ENCODE results near the gene GPR26. TPM values are rescaled to one million over a fixed set of nuclear protein-coding genes. Genes with fewer than 3 reads are reported as not detected.

Gene GPR26
- total and polyA plus RNA-seq, 2 of the 4 experiments (the other 2 are of a cell fraction): not detected

DNA sequence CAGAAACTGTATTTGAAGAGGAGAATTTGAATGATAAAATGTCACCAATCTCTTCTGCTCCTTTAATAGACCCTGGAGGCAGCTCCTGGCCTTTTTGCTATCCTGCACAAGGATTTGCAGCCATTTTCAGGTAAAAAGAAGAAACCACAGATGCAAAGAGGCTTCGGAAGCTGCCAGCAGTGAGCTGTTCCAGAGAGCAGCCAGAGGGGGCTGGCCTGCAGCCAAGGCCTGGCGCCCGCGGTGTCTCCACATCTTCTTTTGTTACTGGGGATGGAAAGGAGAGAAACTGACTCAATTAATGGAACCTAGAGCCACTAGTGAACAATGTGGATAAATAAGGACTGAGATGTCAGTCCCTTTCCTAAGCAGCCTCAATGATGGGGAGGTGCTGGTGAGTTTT is 23.9 kb upstream of the GPR26 start:
- dilution Hi-C loops (cut with HindIII; ENCODE audit: low sequenced_read_pairs, unreplicated experiment): no loop called here
- no peak overlapping the region for H2AK9ac ChIP-seq (replicated peaks; ENCODE audit: low read depth, low read length, poor library complexity)
- BruUV-seq (replicated peaks): no TSS peak
- H3K4me3 ChIP-seq (ENCODE audit: insufficient read depth, low read depth, low read length): no peak overlapping the region
- TF ChIP-seq, protein P1, sequence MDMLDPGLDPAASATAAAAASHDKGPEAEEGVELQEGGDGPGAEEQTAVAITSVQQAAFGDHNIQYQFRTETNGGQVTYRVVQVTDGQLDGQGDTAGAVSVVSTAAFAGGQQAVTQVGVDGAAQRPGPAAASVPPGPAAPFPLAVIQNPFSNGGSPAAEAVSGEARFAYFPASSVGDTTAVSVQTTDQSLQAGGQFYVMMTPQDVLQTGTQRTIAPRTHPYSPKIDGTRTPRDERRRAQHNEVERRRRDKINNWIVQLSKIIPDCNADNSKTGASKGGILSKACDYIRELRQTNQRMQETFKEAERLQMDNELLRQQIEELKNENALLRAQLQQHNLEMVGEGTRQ (IDR thresholded peaks at IDR 0.05; ENCODE audit: low read depth, low read length): no peak
- no peak for TF ChIP-seq POLR2A (IDR thresholded peaks at IDR 0.05; ENCODE audit: low read depth, low read length)
- TF ChIP-seq BHLHE40 (IDR thresholded peaks at IDR 0.05; ENCODE audit: low read depth, low read length): no peak
- no peak for TF ChIP-seq NFE2L2 (IDR thresholded peaks at IDR 0.05; ENCODE audit: low read depth, low read length)
- no peak for TF ChIP-seq MXI1 (IDR thresholded peaks at IDR 0.05; ENCODE audit: borderline replicate concordance, low read depth, low read length)
- TF ChIP-seq, protein P2, sequence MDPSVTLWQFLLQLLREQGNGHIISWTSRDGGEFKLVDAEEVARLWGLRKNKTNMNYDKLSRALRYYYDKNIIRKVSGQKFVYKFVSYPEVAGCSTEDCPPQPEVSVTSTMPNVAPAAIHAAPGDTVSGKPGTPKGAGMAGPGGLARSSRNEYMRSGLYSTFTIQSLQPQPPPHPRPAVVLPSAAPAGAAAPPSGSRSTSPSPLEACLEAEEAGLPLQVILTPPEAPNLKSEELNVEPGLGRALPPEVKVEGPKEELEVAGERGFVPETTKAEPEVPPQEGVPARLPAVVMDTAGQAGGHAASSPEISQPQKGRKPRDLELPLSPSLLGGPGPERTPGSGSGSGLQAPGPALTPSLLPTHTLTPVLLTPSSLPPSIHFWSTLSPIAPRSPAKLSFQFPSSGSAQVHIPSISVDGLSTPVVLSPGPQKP (IDR thresholded peaks at IDR 0.05; ENCODE audit: borderline replicate concordance, low read depth, low read length): no peak
- TF ChIP-seq RAD21 (IDR thresholded peaks at IDR 0.05; ENCODE audit: low read length): no peak
- TF ChIP-seq FOS (IDR thresholded peaks at IDR 0.05; ENCODE audit: low read depth, low read length): no peak
- TF ChIP-seq RCOR1 (IDR thresholded peaks at IDR 0.05; ENCODE audit: insufficient replicate concordance, low read length): no peak
- TF ChIP-seq, protein P3, sequence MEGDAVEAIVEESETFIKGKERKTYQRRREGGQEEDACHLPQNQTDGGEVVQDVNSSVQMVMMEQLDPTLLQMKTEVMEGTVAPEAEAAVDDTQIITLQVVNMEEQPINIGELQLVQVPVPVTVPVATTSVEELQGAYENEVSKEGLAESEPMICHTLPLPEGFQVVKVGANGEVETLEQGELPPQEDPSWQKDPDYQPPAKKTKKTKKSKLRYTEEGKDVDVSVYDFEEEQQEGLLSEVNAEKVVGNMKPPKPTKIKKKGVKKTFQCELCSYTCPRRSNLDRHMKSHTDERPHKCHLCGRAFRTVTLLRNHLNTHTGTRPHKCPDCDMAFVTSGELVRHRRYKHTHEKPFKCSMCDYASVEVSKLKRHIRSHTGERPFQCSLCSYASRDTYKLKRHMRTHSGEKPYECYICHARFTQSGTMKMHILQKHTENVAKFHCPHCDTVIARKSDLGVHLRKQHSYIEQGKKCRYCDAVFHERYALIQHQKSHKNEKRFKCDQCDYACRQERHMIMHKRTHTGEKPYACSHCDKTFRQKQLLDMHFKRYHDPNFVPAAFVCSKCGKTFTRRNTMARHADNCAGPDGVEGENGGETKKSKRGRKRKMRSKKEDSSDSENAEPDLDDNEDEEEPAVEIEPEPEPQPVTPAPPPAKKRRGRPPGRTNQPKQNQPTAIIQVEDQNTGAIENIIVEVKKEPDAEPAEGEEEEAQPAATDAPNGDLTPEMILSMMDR (conservative IDR thresholded peaks at IDR 0.05; ENCODE audit: low read depth, low read length): no peak
- no peak for TF ChIP-seq CEBPB (IDR thresholded peaks at IDR 0.05; ENCODE audit: low read depth, low read length)
- no peak for TF ChIP-seq CHD1 (IDR thresholded peaks at IDR 0.05; ENCODE audit: low read depth, low read length)
- TF ChIP-seq MAZ (IDR thresholded peaks at IDR 0.05; ENCODE audit: borderline replicate concordance, low read depth, low read length): no peak
- no peak for TF ChIP-seq RFX5 (IDR thresholded peaks at IDR 0.05; ENCODE audit: low read depth, low read length)
- TF ChIP-seq MAFK (IDR thresholded peaks at IDR 0.05; ENCODE audit: low read depth, low read length): no peak
- no peak for TF ChIP-seq SMC3 (IDR thresholded peaks at IDR 0.05; ENCODE audit: low read depth, low read length)
- no peak overlapping the region for H4K91ac ChIP-seq (ENCODE audit: insufficient read depth, low read depth, low read length)
- no peak overlapping the region for H3K14ac ChIP-seq (replicated peaks; ENCODE audit: low read depth, low read length)
- H3K4me1 ChIP-seq (ENCODE audit: control insufficient read depth, insufficient read depth, low read length): no peaks in the 10 kb centered on the region
- no peaks in the 10 kb centered on the region for H3K27me3 ChIP-seq (ENCODE audit: control insufficient read depth, insufficient read depth, low read length)
- H4K20me1 ChIP-seq (ENCODE audit: insufficient read depth, low read length): no peaks in the 10 kb centered on the region
- no peak overlapping the region for H2AFZ ChIP-seq (replicated peaks; ENCODE audit: low read length, poor library complexity)
- ATAC-seq (ENCODE audit: low read depth) (no peak), DNase-seq (no peak)
- H2BK120ac ChIP-seq (ENCODE audit: low read depth, low read length): no peak overlapping the region
- no peak overlapping the region for H2AK5ac ChIP-seq (ENCODE audit: low read depth, low read length)
- H3K36me3 ChIP-seq (ENCODE audit: control insufficient read depth, insufficient read depth, low read length): no peaks in the 10 kb centered on the region
- peaks cover 39% of the 10 kb centered on the region for H3K9me3 ChIP-seq (ENCODE audit: control insufficient read depth, insufficient read depth, low read length)
- POLR2A ChIA-PET (ENCODE audit: unreplicated experiment): no interaction called here
- no peak overlapping the region for H2BK15ac ChIP-seq (ENCODE audit: low read depth, low read length)
- no peaks in the 10 kb centered on the region for H3K9me1 ChIP-seq (ENCODE audit: insufficient read depth, low read length)
- no CpG with 5 or more reads among the region's 4 CpGs for whole genome bisulfite sequencing, 2 experiments (ENCODE audit: extremely low coverage in 2 of 2, insufficient read length in 1 of 2)
- no peak overlapping the region for H2BK20ac ChIP-seq (ENCODE audit: low read depth, low read length)
- H3K23ac ChIP-seq (ENCODE audit: low read depth, low read length): no peak overlapping the region
- no peak overlapping the region for H3K27ac ChIP-seq (ENCODE audit: insufficient read depth, low read length)
- H4K5ac ChIP-seq (ENCODE audit: low read depth, low read length): no peak overlapping the region
- no peak overlapping the region for H3K4ac ChIP-seq (ENCODE audit: low read depth, low read length)
- no peak overlapping the region for H4K8ac ChIP-seq (ENCODE audit: low read depth in 2 of 2, low read length in 2 of 2)
- intact Hi-C loops (cut with micrococcal nuclease): no loop called here
- CTCF ChIA-PET: no interaction called here
- H3K4me2 ChIP-seq (ENCODE audit: low read depth, low read length): no peak overlapping the region
- no peak overlapping the region for H3K9ac ChIP-seq (ENCODE audit: low read depth, low read length)
- in situ Hi-C loops (cut with MboI; ENCODE audit: low sequenced_read_pairs): no loop called here
- H2BK5ac ChIP-seq (ENCODE audit: low read depth, low read length, poor library complexity, severe bottlenecking): no peak overlapping the region
- H3K18ac ChIP-seq (ENCODE audit: low read depth, low read length): no peak overlapping the region
- H3K56ac ChIP-seq (ENCODE audit: extremely low read depth, insufficient read depth, low read length): no peak overlapping the region
- no peaks in the 10 kb centered on the region for H3K79me1 ChIP-seq (ENCODE audit: low read depth in 1 of 2, low read length in 2 of 2)

Data from IMR-90 (cell line).